Measurements from ENCODE around the gene SLC44A4.
A peak's percentile ranks its signal among the peaks of the same experiment; 100 is the strongest.

The SLC44A4 gene

GRCh38 chr6:31878726-31879125 lies at the start of gene SLC44A4:
Gene SLC44A4, minus strand, starts transcription at chr6:31878997. Its CDS starts 17 bp downstream, at chr6:31878980.
- peak within 1 kb of the TSS; percentile 99 for H3K27ac ChIP-seq
- no peak for TF ChIP-seq CTCF (conservative IDR thresholded peaks at IDR 0.05)

- H3K27ac ChIP-seq: no peak overlapping the region
- no peak for TF ChIP-seq CTCF (conservative IDR thresholded peaks at IDR 0.05)
These were observed 49.8 kb upstream of the SLC44A4 start for GRCh38 chr6:31928672-31928939.

- TF ChIP-seq CTCF (conservative IDR thresholded peaks at IDR 0.05): no peak
- H3K27ac ChIP-seq: no peak overlapping the region
These were observed 49.3 kb upstream of the SLC44A4 start for GRCh38 chr6:31927863-31928671.

GRCh38 chr6:31927242-31927862 lies 48.6 kb upstream of the SLC44A4 start, which contains the start of gene C2:
Gene C2, plus strand, starts transcription at chr6:31927717. Its CDS starts 36 bp downstream, at chr6:31927753.
- TF ChIP-seq CTCF (conservative IDR thresholded peaks at IDR 0.05): no peak
- H3K27ac ChIP-seq: no peak within 1 kb of the TSS

- no peak overlapping the region for H3K27ac ChIP-seq
- TF ChIP-seq CTCF (conservative IDR thresholded peaks at IDR 0.05): no peak
These were observed 44.1 kb upstream of the SLC44A4 start for GRCh38 chr6:31922942-31923341.

- TF ChIP-seq CTCF (conservative IDR thresholded peaks at IDR 0.05): no peak
- peak overlapping the region; percentile 56 for H3K27ac ChIP-seq
These were observed 42.0 kb upstream of the SLC44A4 start for GRCh38 chr6:31920811-31921210.

GRCh38 chr6:31919624-31920303 lies 41.0 kb upstream of the SLC44A4 start:
- no peak for TF ChIP-seq CTCF (conservative IDR thresholded peaks at IDR 0.05)
- H3K27ac ChIP-seq: peak overlapping the region; percentile 56

All from VCaP (cell line).